Kidney (tissue), 14 donors: Measurements from ENCODE around the gene HMBS. TPM values are rescaled to one million over a fixed set of nuclear protein-coding genes. Genes with fewer than 3 reads are reported as not detected.

ENCODE experiments used
- DNase-seq, 5 donors: peaks; one replicate each; pipeline ENCODE4 v3.0.0-alpha.2; 2013 to 2020
- FAIRE-seq: peaks from 2 replicates; lab custom pipeline; 2012; peaks lifted over from hg19 to GRCh38; lab: Jason Lieb, UNC
- H3K27ac ChIP-seq, 2 donors: one replicate each; pipeline ENCODE4 v1.7.0; 2013; ENCODE audit warnings: low read depth in 2 of 2, low read length in 2 of 2, inconsistent platforms in 1 of 2
- H3K27me3 ChIP-seq: one replicate; pipeline ENCODE4 v1.7.1; 2013; ENCODE audit warnings: low read length, inconsistent platforms; ENCODE audit not compliant: control insufficient read depth, insufficient read depth
- H3K36me3 ChIP-seq, 3 donors: one replicate each; pipeline versions ENCODE4 v1.7.0 to v1.7.1; 2013; ENCODE audit warnings: low read length in 3 of 3, control low read depth in 1 of 3, inconsistent platforms in 1 of 3; ENCODE audit not compliant: insufficient read depth in 3 of 3, control insufficient read depth in 2 of 3
- H3K4me1 ChIP-seq, 3 donors: one replicate each; pipeline versions ENCODE4 v1.7.0 to v1.7.1; 2013; ENCODE audit warnings: low read length in 3 of 3, inconsistent platforms in 1 of 3, low read depth in 1 of 3; ENCODE audit not compliant: control insufficient read depth in 2 of 3, insufficient read depth in 2 of 3
- H3K4me3 ChIP-seq, 3 donors: one replicate each; pipeline versions ENCODE4 v1.7.0 to v1.8.1; 2013; ENCODE audit warnings: low read length in 3 of 3, control low read depth in 1 of 3, inconsistent platforms in 1 of 3
- H3K9ac ChIP-seq, 3 donors: one replicate each; pipeline versions ENCODE4 v1.7.0 to v1.7.1; 2013; ENCODE audit warnings: low read length in 3 of 3, control low read depth in 1 of 3, inconsistent platforms in 1 of 3
- H3K9me3 ChIP-seq, 3 donors: one replicate each; pipeline versions ENCODE4 v1.7.0 to v1.7.1; 2013; ENCODE audit warnings: low read length in 3 of 3, control low read depth in 1 of 3, inconsistent platforms in 1 of 3; ENCODE audit not compliant: control insufficient read depth in 2 of 3, insufficient read depth in 1 of 3
- CTCF ChIP-seq: IDR thresholded peaks from 3 replicates; pipeline ENCODE4 v1.5.1; 2012; ENCODE audit warnings: mild to moderate bottlenecking, moderate library complexity, borderline replicate concordance; ENCODE audit not compliant: insufficient read depth; ENCODE audit errors: extremely low read depth
- intact Hi-C: fragments of 100-400 bp; cut with DNase I; formaldehyde crosslinking; loops from one replicate; pipeline ENCODE4 v1.11.1; 2022
- polyA plus RNA-seq: library from polyadenylated mRNA; stranded (reverse); fragments of 350-450 nt; fragmentation: Illumina TruSeq; extraction: RNeasy Lipid Tissue Mini Kit (QIAGEN cat#74804); gene quantifications from one replicate; pipeline ENCODE4 v1.2.3, GENCODE V29; 2014; ENCODE audit warnings: low read depth, low replicate concordance; ENCODE audit not compliant: insufficient read depth
- total RNA-seq: library from RNA; stranded (reverse); fragmentation: NEBNext Ultra II Directional; extraction: Animal tissue kit (Norgen Biotek cat#: 25700); gene quantifications from one replicate; pipeline ENCODE4 v1.2.1, GENCODE V29; 2021
- donor health status: control.
- donor health status: control.
- donor health status: control.
- donor health status: control.
- donor health status: control.
- donor health status: DM: yes; HTN: yes; CAD: no.
- donor health status: Normal renal cell carcinoma (clear cell type).

The HMBS gene
- total and polyA plus RNA-seq, 2 donors from 2014 or later = 16.7 to 32.3 TPM

GRCh38 chr11:119103793-119104192 is 19.1 kb downstream of the HMBS start:
- FAIRE-seq (no peak), DNase-seq (peak in 1 of 5 donors; percentile 36)
- intact Hi-C loops = no loop called here
- H3K9ac ChIP-seq = no peak overlapping the region
- H3K9me3 ChIP-seq = no peaks in the 10 kb centered on the region
- H3K36me3 ChIP-seq = peaks cover 0 to under 1% (median 0%) of the 10 kb centered on the region in 3 donors
- H3K4me1 ChIP-seq = peaks cover 6 to 31% (median 26%) of the 10 kb centered on the region in 3 donors
- no peaks in the 10 kb centered on the region for H3K27me3 ChIP-seq
- no peak overlapping the region for H3K27ac ChIP-seq
- no peak overlapping the region for H3K4me3 ChIP-seq
- TF ChIP-seq CTCF = no peak

GRCh38 chr11:119106564-119107537 is 22.2 kb downstream of the HMBS start, which contains the start of gene C2CD2L:
C2CD2L (plus strand) TSS chr11:119107344; CDS start chr11:119107742, 398 bp downstream.
- no peaks in the 10 kb centered on the region for H3K9me3 ChIP-seq
- DNase-seq (peak; percentile 90 to 96 (median 94)), FAIRE-seq (no peak)
- intact Hi-C loops = no loop called here
- peaks cover 0 to 7% (median 7%) of the 10 kb centered on the region in 3 donors for H3K36me3 ChIP-seq
- H3K4me3 ChIP-seq = peak within 1 kb of the TSS; percentile 78 to 83 (median 83)
- H3K4me1 ChIP-seq = peaks cover 6 to 39% (median 23%) of the 10 kb centered on the region in 3 donors
- peak within 1 kb of the TSS; percentile 58 to 70 (median 60) for H3K9ac ChIP-seq
- H3K27me3 ChIP-seq = no peaks in the 10 kb centered on the region
- H3K27ac ChIP-seq = peak within 1 kb of the TSS; percentile 23 to 49
- TF ChIP-seq CTCF = no peak

GRCh38 chr11:119107538-119108145 is 23.0 kb downstream of the HMBS start:
- H3K36me3 ChIP-seq = peaks cover 0 to 15% (median 7%) of the 10 kb centered on the region in 3 donors
- peak overlapping the region; percentile 59 to 83 (median 83) for H3K4me3 ChIP-seq
- peak overlapping the region; percentile 23 to 49 for H3K27ac ChIP-seq
- no peaks in the 10 kb centered on the region for H3K9me3 ChIP-seq
- no peak for TF ChIP-seq CTCF
- intact Hi-C loops = no loop called here
- no peak for FAIRE-seq
- H3K27me3 ChIP-seq = no peaks in the 10 kb centered on the region
- peak overlapping the region; percentile 28 to 41 (median 34) for H3K9ac ChIP-seq
- no peak for DNase-seq
- peaks cover 6 to 37% (median 23%) of the 10 kb centered on the region in 3 donors for H3K4me1 ChIP-seq
